Stimulated activated CD4-positive, alpha-beta T cell treated with anti-CD3 and anti-CD28 coated beads, Interleukin-1b, Interleukin-23, amount 100 ng/mL, for 24 hours (primary cell): ENCODE measurements around the gene BTBD8.

Source experiments
- DNase-seq, 4 experiments: peaks; one replicate each; pipeline ENCODE4 v3.0.0-alpha.2; 2020; ENCODE audit warnings: low read depth in 4 of 4, low spot score in 1 of 4

The BTBD8 gene

DNA sequence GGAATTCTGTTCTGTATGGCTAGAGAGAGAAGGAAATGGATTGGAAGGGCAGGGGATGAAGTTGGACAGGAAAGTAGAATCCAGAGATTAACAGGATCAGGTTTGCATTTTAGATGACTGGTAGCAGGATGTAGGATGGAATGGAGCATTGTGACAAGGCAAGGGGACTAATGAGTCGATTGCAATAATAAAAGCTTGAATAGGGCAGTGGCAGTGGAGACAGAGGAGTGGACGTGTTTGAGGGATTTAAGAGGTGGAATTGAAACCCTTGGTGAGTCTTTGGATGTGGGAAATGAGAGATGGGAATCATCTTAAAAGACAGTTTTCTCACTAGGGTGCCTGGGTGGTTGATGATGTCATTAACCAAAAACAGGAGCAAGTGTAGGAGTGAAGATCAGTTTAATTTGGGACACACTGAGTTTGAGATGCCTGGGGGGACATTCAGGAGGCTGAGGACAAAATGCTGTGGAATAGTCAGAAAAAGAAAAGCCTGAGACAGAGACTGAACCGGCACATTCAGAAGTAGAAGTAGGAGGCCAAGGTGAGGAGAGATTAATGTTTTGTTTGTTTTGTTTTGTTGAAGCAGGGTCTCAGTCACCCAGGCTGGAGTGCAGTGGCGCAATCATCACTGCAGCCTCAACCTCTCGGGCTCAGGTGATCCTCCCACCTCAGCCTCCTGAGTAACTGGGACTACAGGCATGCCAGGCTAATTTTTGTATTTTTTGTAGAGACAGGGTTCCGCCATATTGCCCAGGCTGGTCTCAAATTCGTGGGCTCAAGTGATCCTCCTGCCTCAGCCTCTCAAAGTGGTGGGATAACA, 108.5 kb downstream of the BTBD8 start:
- DNase-seq, result no peak

DNA sequence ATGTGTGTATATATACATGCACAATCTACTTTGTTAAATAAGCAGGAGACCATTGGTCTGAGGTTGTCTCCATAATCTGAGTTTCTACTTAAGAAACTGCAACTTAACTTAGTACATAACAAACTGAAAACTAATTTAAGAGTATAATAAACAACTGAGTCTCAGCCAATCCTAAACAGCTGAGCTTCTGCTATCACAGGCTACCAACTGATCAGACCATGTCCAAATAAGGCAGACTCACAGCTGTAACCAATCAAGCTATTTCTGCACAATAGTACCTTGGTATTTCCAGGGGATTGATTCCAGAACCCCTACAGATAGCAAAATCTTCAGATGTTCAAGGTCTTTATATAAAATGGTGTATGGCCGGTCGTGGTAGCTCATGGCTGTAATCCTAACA, 111.6 kb downstream of the BTBD8 start:
- DNase-seq, result no peak

- no peak for DNase-seq
Measured at GRCh38 chr1:92192246-92192645, 112.1 kb downstream of the BTBD8 start.

- no peak for DNase-seq
Measured at GRCh38 chr1:92194511-92194910, 114.4 kb downstream of the BTBD8 start.

GRCh38 chr1:92201973-92202372, 121.8 kb downstream of the BTBD8 start:
- no peak for DNase-seq

GRCh38 chr1:92203105-92203504, 123.0 kb downstream of the BTBD8 start:
- DNase-seq, result no peak

DNA sequence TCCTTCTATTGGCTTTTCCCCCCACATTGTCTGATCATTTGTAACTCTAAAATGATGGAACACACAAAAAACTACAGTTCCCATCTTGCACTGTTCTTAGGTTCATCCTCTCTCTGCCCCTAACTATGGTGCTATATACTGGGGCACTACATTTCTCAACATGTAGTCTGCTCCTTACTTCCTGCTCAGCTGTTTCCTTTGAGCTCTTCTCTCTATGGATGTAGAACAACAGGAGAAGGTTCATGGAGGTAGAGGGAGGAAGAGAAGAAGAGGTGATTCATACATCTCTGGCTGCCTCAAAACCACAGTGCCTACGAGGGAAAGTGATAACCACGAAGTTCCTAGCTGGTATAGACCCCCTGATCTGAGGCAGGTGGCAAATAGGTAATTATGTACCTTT, 130.6 kb downstream of the BTBD8 start:
- DNase-seq, result no peak

DNA sequence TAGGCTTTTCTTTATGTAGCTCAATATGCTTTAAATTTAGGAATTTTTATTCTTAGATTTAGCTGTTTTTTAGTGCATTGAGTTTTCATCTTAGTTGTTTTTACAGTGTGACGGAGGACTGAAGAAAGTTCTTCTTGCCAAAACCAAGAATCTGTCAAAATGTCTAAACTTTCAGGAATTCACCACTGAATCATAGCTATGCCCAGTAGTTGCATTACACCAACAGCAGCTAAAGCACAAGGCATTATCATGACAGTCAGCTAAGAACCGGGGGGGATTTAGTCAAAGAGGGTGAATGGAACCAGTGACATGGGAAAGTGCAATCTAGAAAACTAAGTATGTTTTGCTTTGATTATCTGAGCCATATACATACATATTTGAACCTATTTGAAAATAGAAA, 131.0 kb downstream of the BTBD8 start:
- no peak for DNase-seq

GRCh38 chr1:92217721-92218120, 137.6 kb downstream of the BTBD8 start, which contains the start of gene C1orf146:
C1orf146 (plus strand) TSS chr1:92217915; CDS start chr1:92231421, 13,506 bp downstream.
- DNase-seq, result no peak

GRCh38 chr1:92218559-92218958, 138.4 kb downstream of the BTBD8 start:
- no peak for DNase-seq

GRCh38 chr1:92219028-92219427, 138.9 kb downstream of the BTBD8 start:
- DNase-seq, result no peak

DNA sequence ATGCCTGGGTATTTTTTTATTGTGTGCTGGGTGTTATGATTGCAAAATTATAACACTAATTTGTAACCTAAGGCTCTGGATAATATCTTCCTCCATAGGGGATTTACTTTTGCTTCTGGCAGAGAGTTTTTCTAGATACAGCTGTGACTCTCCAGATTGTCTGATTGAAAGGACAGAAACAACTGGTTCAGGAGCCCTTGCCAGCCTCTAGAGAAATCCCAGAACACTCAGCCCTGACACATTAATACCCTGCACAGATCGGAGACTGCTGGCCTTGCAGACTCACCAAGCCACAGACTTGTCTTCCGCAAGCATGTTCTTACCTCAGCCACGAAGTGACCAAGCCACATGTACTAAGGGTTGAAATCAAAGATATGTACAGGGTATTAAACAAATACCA, 148.3 kb downstream of the BTBD8 start:
- DNase-seq, result no peak

DNA sequence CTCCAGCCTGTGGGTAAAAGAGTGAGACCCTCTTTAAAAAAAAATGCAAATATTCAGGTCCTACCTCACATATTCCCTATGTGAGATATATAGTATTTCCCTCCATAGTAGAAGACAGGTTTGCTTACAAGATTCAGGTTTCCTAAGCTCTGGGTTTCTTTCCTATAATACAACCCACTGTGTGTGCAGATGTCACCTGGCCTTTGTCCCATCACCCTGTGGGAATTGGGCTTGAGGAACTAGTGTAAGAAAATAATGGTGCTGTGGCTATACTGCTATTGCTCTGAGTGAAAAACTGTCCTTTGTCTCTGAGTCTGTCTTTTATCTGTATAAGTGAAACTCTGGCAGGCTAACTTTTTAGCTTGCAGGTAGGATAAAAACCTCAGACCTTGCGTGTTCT, 150.6 kb downstream of the BTBD8 start:
- DNase-seq, result no peak
